ENCODE results near the gene THEMIS.
"Not testable (repeated sequence)": the region's sequence is repeated elsewhere in the genome, so short reads cannot be mapped to it uniquely, and the experiment has no call there.

THEMIS gene

GRCh38 chr6:127710668-127711067, 190.2 kb downstream of the THEMIS start:
- DNase-seq: no peak

DNA sequence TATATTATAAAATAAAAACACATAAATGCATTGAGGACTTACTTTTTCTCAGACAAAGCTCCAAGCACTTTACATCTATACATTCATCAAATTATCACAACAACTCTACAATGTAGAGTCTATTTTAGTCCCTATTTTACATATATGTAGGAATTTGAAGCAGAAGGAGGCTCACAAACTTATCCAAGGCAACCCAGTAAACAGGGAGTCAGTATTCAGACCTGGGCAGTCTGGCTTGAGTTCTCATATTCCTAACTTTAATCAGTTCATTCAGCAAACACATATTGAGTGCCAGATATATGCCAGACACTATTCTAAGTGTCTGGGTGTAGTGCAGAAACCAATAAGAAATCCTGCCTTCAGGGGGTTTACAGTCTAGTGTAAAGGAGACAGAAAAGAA, 194.6 kb downstream of the THEMIS start:
- DNase-seq: no peak

DNA sequence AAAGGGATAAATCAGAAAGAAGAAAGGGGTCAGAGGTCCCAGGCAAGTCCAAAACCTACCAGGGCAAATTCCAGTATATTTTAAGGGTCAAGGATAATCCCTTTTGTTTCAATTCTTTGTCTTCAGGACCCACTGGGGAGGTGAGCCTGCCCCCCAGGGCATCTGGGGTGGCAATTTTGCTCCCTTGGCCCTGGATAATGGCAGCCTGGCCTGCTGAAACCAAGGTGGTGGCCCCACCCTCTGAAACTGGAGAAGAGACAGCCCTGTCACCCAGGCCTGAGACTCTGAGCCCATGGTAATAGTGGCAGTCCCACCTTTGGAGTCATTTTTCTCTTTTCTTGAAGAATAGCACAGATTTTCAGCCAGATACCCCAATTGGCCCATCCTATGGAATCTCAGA, 205.8 kb downstream of the THEMIS start:
- DNase-seq: no peak

DNA sequence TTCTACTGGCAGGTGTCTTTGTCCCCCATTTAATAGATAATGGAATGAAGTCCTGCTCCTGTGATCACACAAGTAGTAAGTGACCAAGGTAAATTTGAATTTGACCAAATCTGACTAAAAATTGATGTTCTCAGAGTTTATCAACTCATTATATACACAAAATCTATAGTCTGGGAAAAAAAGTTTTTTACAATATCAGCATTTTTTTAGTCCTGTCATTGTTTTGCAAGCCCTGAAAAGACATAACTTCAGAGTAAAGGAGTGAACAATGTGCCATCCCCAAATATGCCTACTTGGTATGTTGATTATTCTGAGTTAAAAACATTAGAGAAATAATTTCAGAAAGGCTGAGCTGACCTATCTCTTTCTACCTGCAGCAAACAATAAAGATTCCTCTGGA, 209.7 kb downstream of the THEMIS start:
- no peak for DNase-seq

- DNase-seq: no peak
Observed at GRCh38 chr6:127690588-127690987, 210.3 kb downstream of the THEMIS start.

- no peak for DNase-seq
Observed at GRCh38 chr6:127690092-127690491, 210.8 kb downstream of the THEMIS start.

GRCh38 chr6:127687490-127687889, 213.4 kb downstream of the THEMIS start:
- not testable (repeated sequence) for DNase-seq

DNA sequence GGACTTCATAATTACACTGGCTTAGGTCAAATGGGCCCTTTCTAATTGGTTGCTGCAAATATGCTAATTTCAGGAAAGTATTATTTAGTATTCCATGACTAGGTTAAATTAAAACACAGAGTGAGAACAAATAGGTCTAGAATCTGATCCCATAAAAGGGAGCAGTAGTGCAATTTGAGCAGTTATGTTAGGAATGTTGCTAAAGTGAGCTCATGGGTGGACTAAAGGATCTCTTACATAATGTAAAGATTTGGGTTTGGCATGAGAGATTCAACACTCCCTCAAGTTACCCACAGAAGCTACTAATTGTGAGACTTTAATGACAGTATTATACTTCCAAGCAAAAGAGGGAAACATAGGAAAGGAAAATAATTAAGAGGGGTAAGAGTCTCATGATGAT, 214.8 kb downstream of the THEMIS start:
- DNase-seq: no peak

DNA sequence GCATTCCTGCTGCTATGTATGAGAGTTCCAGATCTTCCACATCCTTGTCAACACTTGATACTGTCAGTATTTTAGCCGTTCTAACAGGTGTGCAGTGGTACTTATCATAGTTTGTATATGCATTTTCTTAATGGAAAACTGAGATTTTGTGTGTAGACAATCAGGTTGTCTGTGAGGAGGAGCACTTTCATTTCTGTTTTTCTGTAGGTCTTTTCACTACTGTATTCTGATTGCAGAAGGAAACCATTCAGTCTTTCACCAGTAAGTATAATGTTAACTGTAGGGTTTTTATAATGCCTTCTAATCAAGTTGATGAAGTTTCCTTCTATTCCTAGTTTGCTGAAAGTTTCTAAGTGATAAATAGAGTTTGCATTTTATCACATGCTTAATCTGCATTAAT, 216.4 kb downstream of the THEMIS start:
- no peak for DNase-seq
